ENCODE measurements around the gene LONRF2. TPM values are rescaled to one million over a fixed set of nuclear protein-coding genes. Genes with fewer than 3 reads are reported as not detected.

Gene LONRF2
- total RNA-seq, 1 experiment from 2014 or later, result not detected

- Mint-ChIP-seq H3K4me1 (ENCODE audit: low read depth, unreplicated experiment) (no peaks in the 10 kb centered on the region), H3K27me3 (ENCODE audit: insufficient read depth, unreplicated experiment) (peaks cover 19% of the 10 kb centered on the region), H3K9me3 (ENCODE audit: unreplicated experiment) (no peaks in the 10 kb centered on the region), H3K36me3 (ENCODE audit: insufficient read depth, unreplicated experiment) (no peaks in the 10 kb centered on the region), H3K4me3 (ENCODE audit: unreplicated experiment) (no peak overlapping the region), H3K27ac (ENCODE audit: unreplicated experiment) (no peak overlapping the region)
- BruUV-seq (replicated peaks), result no TSS peak
- Histone ChIP-seq H3K27me3 (replicated peaks; ENCODE audit: control insufficient read depth, insufficient read depth, low read length) (no peaks in the 10 kb centered on the region; the same call in 1 of the 2 replicates), H3K4me1 (peaks cover under 1% of the 10 kb centered on the region; the same call in 1 of the 2 replicates), H3K9me3 (no peaks in the 10 kb centered on the region), H3K36me3 (ENCODE audit: control insufficient read depth, insufficient read depth, low read length) (no peaks in the 10 kb centered on the region), H3K4me3 (ENCODE audit: low read depth, low read length) (no peak overlapping the region)
- no peak for TF ChIP-seq CTCF (IDR thresholded peaks at IDR 0.05; ENCODE audit: insufficient read depth in 1 of 2, low read depth in 1 of 2, low read length in 1 of 2, severe bottlenecking in 1 of 2, unreplicated experiment in 1 of 2)
- POLR2A ChIA-PET, result no interaction called here
- CTCF ChIA-PET, result no interaction called here
- intact Hi-C loops (cut with micrococcal nuclease; ENCODE audit: unreplicated experiment), result no loop called here
- DNase-seq, result no peak
These were observed 24.8 kb downstream of the LONRF2 start for GRCh38 chr2:100297511-100297910.

- CTCF ChIA-PET, result no interaction called here
- no peaks in the 10 kb centered on the region for H3K36me3 Mint-ChIP-seq (ENCODE audit: insufficient read depth, unreplicated experiment)
- no peak for TF ChIP-seq CTCF (IDR thresholded peaks at IDR 0.05; ENCODE audit: insufficient read depth in 1 of 2, low read depth in 1 of 2, low read length in 1 of 2, severe bottlenecking in 1 of 2, unreplicated experiment in 1 of 2)
- H3K4me1 Mint-ChIP-seq (ENCODE audit: low read depth, unreplicated experiment), result no peaks in the 10 kb centered on the region
- H3K4me3 Mint-ChIP-seq (ENCODE audit: unreplicated experiment), result no peak overlapping the region
- DNase-seq, result no peak
- H3K4me3 ChIP-seq (ENCODE audit: low read depth, low read length), result no peak overlapping the region
- H3K36me3 ChIP-seq (ENCODE audit: control insufficient read depth, insufficient read depth, low read length), result no peaks in the 10 kb centered on the region
- POLR2A ChIA-PET, result no interaction called here
- no peaks in the 10 kb centered on the region for H3K9me3 ChIP-seq
- no peaks in the 10 kb centered on the region; the same call in 1 of the 2 replicates for H3K27me3 ChIP-seq (replicated peaks; ENCODE audit: control insufficient read depth, insufficient read depth, low read length)
- peaks cover 11% of the 10 kb centered on the region for H3K27me3 Mint-ChIP-seq (ENCODE audit: insufficient read depth, unreplicated experiment)
- no TSS peak for BruUV-seq (replicated peaks)
- no peaks in the 10 kb centered on the region for H3K9me3 Mint-ChIP-seq (ENCODE audit: unreplicated experiment)
- intact Hi-C loops (cut with micrococcal nuclease; ENCODE audit: unreplicated experiment), result no loop called here
- no peak overlapping the region for H3K27ac Mint-ChIP-seq (ENCODE audit: unreplicated experiment)
- peaks cover 14% of the 10 kb centered on the region; the same call in 1 of the 2 replicates for H3K4me1 ChIP-seq
These were observed 28.2 kb downstream of the LONRF2 start for GRCh38 chr2:100294162-100294497.

- no peak for DNase-seq
These were observed 28.8 kb downstream of the LONRF2 start for GRCh38 chr2:100293341-100294161.

More at GRCh38 chr2:100293341-100294161, 28.8 kb downstream of the LONRF2 start:
- BruUV-seq (replicated peaks), result no TSS peak
- Mint-ChIP-seq H3K36me3 (ENCODE audit: insufficient read depth, unreplicated experiment) (no peaks in the 10 kb centered on the region), H3K27ac (ENCODE audit: unreplicated experiment) (no peak overlapping the region), H3K27me3 (ENCODE audit: insufficient read depth, unreplicated experiment) (peaks cover 9% of the 10 kb centered on the region), H3K4me3 (ENCODE audit: unreplicated experiment) (no peak overlapping the region), H3K4me1 (ENCODE audit: low read depth, unreplicated experiment) (no peaks in the 10 kb centered on the region), H3K9me3 (ENCODE audit: unreplicated experiment) (no peaks in the 10 kb centered on the region)
- ChIA-PET POLR2A (no interaction called here), CTCF (no interaction called here)
- Histone ChIP-seq H3K4me1 (peaks cover 14% of the 10 kb centered on the region; the same call in 1 of the 2 replicates), H3K9me3 (no peaks in the 10 kb centered on the region), H3K4me3 (ENCODE audit: low read depth, low read length) (no peak overlapping the region), H3K27me3 (replicated peaks; ENCODE audit: control insufficient read depth, insufficient read depth, low read length) (no peaks in the 10 kb centered on the region), H3K36me3 (ENCODE audit: control insufficient read depth, insufficient read depth, low read length) (no peaks in the 10 kb centered on the region)
- TF ChIP-seq CTCF (IDR thresholded peaks at IDR 0.05; ENCODE audit: insufficient read depth in 1 of 2, low read depth in 1 of 2, low read length in 1 of 2, severe bottlenecking in 1 of 2, unreplicated experiment in 1 of 2), result no peak
- intact Hi-C loops (cut with micrococcal nuclease; ENCODE audit: unreplicated experiment), result no loop called here
